Measurements from ENCODE around the gene NPAS2.

Gene NPAS2

GRCh38 chr2:100821911-100822265 is 1.9 kb downstream of the NPAS2 start:
- no peak for DNase-seq

- no peak for DNase-seq
Observed at GRCh38 chr2:100822587-100823248, 2.8 kb downstream of the NPAS2 start.

GRCh38 chr2:100823665-100824438 is 3.9 kb downstream of the NPAS2 start:
- DNase-seq, result no peak

- DNase-seq, result no peak
Observed at GRCh38 chr2:100824842-100825241, 4.9 kb downstream of the NPAS2 start.

- DNase-seq, result no peak
Observed at GRCh38 chr2:100826494-100826893, 6.6 kb downstream of the NPAS2 start.

- DNase-seq, result no peak
Observed at GRCh38 chr2:100831158-100831750, 11.3 kb downstream of the NPAS2 start.

GRCh38 chr2:100831831-100832230 is 11.9 kb downstream of the NPAS2 start:
- no peak for DNase-seq

GRCh38 chr2:100832885-100833284 is 12.9 kb downstream of the NPAS2 start:
- DNase-seq, result no peak

- DNase-seq, result no peak
Observed at GRCh38 chr2:100833331-100833730, 13.4 kb downstream of the NPAS2 start.

- DNase-seq, result no peak
Observed at GRCh38 chr2:100834221-100834620, 14.3 kb downstream of the NPAS2 start.

- no peak for DNase-seq
Observed at GRCh38 chr2:100835006-100835659, 15.2 kb downstream of the NPAS2 start.

- no peak for DNase-seq
Observed at GRCh38 chr2:100840519-100840918, 20.6 kb downstream of the NPAS2 start.

GRCh38 chr2:100842241-100842922 is 22.4 kb downstream of the NPAS2 start:
- no peak for DNase-seq

- no peak for DNase-seq
Observed at GRCh38 chr2:100844514-100844913, 24.6 kb downstream of the NPAS2 start.

GRCh38 chr2:100845141-100845991 is 25.4 kb downstream of the NPAS2 start:
- DNase-seq, result no peak

GRCh38 chr2:100846716-100847115 is 26.8 kb downstream of the NPAS2 start:
- DNase-seq, result no peak

GRCh38 chr2:100852447-100852846 is 32.5 kb downstream of the NPAS2 start:
- DNase-seq, result no peak

GRCh38 chr2:100852999-100853908 is 33.3 kb downstream of the NPAS2 start:
- DNase-seq, result no peak

- DNase-seq, result no peak
Observed at GRCh38 chr2:100853909-100854810, 34.2 kb downstream of the NPAS2 start.

GRCh38 chr2:100855084-100855483 is 35.1 kb downstream of the NPAS2 start:
- no peak for DNase-seq

Measured in activated CD4-positive, alpha-beta T cell treated with anti-CD3 and anti-CD28 coated beads, Interleukin-10, Interleukin-2, amounts not matched to agents 100 ng/mL and 50 ng/mL, durations not matched to agents 16 hours and 8 hours (primary cell).